Omental fat pad (tissue), 4 donors: ENCODE measurements around the gene ULBP2. TPM values are rescaled to one million over a fixed set of nuclear protein-coding genes. Genes with fewer than 3 reads are reported as not detected.

Experiments used
- ATAC-seq: fragments of 150-250 bp; one replicate; pipeline ENCODE4 v1.9.1; 2016; ENCODE audit warnings: mild to moderate bottlenecking, moderate library complexity; ENCODE audit not compliant: low FRiP score
- DNase-seq: peaks from one replicate; pipeline ENCODE4 v3.0.0-alpha.2; 2019; ENCODE audit warnings: low spot score
- CTCF ChIP-seq, 3 donors: fragments of 450-650 bp; IDR thresholded peaks; one replicate each; pipeline ENCODE4 v1.5.1; 2016 to 2017; ENCODE audit warnings: antibody characterized with exemption in 3 of 3, mild to moderate bottlenecking in 3 of 3, moderate library complexity in 2 of 3
- total RNA-seq, 4 donors: library from RNA; depleted of rRNA; stranded (reverse); fragments of >200 nt; gene quantifications; one replicate each; pipeline ENCODE4 v1.1.0, GENCODE V29; 2016

The ULBP2 gene
- total RNA-seq, 4 donors from 2014 or later = 1.1 to 2.5 (median 1.2) TPM; not detected in 1

GRCh38 chr6:149898966-149899365 is 42.8 kb upstream of the ULBP2 start:
- no peak for DNase-seq
- ATAC-seq = no peak
- no peak for TF ChIP-seq CTCF (IDR thresholded peaks at IDR 0.05)

GRCh38 chr6:149899486-149899885 is 42.3 kb upstream of the ULBP2 start:
- TF ChIP-seq CTCF (IDR thresholded peaks at IDR 0.05) = no peak
- ATAC-seq = no peak
- DNase-seq = no peak

- no peak for TF ChIP-seq CTCF (IDR thresholded peaks at IDR 0.05)
- ATAC-seq (no peak), DNase-seq (no peak)
These were observed 41.7 kb upstream of the ULBP2 start for GRCh38 chr6:149899926-149900619.

DNA sequence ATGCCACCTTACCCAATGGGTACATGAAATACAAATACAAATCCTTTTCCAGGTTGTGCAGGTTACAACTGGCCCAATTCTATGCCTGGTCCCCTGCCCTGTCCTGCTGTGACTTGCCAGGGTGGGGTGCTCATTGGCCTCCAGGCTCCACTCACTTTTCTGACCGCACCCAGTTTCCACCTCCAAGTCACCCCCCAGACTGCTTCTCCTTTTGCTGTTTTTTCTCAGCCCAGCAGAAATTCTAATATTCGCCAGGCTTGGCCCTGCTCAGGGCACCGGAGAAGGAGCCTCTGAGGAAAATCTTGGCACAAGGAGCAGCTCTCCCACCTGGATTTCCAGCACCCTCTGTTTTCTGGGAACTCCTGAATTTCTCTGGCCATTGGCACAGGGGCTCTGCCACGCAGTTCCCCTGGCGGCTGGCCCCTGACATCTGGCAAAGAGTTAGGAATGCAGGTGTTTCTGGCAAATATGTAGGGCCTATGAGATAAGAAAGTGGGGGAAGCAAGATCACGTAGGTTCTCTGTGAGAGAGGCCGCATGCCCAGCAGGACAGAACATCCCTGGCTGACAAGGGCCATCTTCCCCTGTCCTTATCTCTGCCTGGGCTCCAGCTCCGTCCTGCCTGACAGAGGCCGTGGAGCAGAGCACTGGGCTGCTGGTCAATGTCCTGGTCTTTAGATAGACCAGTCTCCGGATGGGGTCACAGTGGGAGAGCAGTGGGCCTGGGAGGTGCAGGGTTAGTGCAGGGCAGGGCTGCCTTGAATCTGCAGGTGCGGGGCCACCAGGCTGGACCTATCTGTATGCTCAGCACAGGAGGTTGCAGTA is 41.0 kb upstream of the ULBP2 start:
- no peak for ATAC-seq
- DNase-seq = no peak
- TF ChIP-seq CTCF (IDR thresholded peaks at IDR 0.05) = no peak

DNA sequence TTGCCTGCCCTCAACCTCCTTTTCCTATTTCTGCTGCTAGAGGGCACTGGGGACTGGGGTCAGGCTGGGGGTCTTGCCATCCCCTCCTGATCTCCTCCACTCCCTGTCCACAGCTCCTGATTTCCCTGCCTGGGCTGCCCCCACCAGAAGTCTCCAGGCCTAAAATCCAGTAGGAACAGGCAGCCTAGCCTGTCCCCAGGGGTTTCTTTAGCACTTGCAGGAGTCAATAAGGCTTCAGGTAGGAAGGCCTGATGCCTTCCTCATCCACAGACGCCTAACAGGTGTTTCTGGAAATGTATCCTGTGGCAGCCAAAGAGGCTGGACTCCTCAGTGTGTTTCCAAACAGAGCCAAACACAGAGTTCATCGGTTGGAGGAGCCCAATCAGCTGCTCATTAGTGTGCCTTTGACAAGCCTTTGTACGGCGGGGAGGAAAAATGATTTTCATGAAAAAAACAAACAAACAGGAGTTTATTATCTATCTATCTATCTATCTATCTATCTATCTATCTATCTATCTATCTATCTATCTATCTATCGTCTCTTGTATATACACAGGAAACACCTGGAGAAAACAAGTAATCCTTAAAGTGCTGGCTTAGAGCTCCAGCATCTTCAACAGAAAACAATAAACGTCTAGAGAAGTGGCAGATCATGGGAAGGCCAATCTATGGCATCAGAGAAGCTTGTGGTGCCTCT is 40.2 kb upstream of the ULBP2 start:
- DNase-seq (no peak), ATAC-seq (no peak)
- TF ChIP-seq CTCF (IDR thresholded peaks at IDR 0.05) = no peak

DNA sequence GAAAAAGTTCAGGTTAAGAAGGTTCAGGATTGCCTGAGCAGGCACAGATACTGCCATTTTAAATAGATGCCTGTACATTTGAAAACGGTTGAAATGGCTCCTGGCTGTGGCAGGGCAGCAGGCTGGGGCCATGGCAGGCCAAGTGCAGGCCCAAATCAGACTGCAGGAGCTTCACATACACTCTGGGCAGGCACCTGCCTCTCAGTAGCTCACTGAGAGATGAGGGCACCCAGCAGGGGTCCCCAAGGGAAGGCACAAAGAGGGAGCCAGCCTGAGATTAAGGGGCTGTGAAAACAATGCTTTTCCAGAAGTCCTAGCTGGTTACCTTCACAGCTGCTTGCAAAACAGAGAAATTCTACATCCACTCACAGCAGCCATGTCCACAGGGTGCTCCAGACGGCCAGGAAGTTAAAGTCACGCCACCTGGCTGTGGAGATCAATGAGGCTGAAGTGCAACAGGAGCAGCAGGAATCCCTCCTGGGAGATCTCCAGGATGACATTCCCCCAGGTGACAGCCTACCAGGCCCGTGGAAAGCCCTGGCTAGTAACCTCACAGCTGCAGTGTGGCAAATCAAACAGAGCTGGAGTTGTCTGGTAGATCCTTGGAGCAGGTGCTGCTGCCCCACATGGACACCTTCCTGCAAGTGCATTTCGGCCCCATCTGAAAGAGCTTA is 37.7 kb upstream of the ULBP2 start:
- ATAC-seq (no peak), DNase-seq (no peak)
- TF ChIP-seq CTCF (IDR thresholded peaks at IDR 0.05) = no peak
